Measurements from ENCODE around the gene SLC25A34.

- TF ChIP-seq YY1 (IDR thresholded peaks at IDR 0.05; ENCODE audit: low read depth): no peak
- no peak for TF ChIP-seq POLR2AphosphoS5 (IDR thresholded peaks at IDR 0.05; ENCODE audit: low read depth, low read length)
- no peak for TF ChIP-seq MAX (IDR thresholded peaks at IDR 0.05; ENCODE audit: low read depth)
- 0 out of 2 replicates have a peak, but pooled peaks have one; percentile 7 for TF ChIP-seq CTCF (IDR thresholded peaks at IDR 0.05)
- no peak for TF ChIP-seq FOXJ3 (CRISPR knock-in tag; IDR thresholded peaks at IDR 0.05)
- no peak for TF ChIP-seq SIN3A (IDR thresholded peaks at IDR 0.05; ENCODE audit: borderline replicate concordance, low read depth, low read length)
- no peak for TF ChIP-seq JUND (IDR thresholded peaks at IDR 0.05)
- TF ChIP-seq RXRA (IDR thresholded peaks at IDR 0.05; ENCODE audit: borderline replicate concordance, low read depth): no peak
- TF ChIP-seq PBX3 (IDR thresholded peaks at IDR 0.05): no peak
- TF ChIP-seq EP300 (IDR thresholded peaks at IDR 0.05; ENCODE audit: borderline replicate concordance in 1 of 2, low read depth in 1 of 2, low read length in 1 of 2): peak in 1 of 2 experiments; percentile 66; a peak in 2 of 4 replicates
- TF ChIP-seq FOXM1 (IDR thresholded peaks at IDR 0.05; ENCODE audit: low read depth): no peak
- TF ChIP-seq TAF1 (IDR thresholded peaks at IDR 0.05; ENCODE audit: borderline replicate concordance, low read depth, low read length): no peak
- TF ChIP-seq RAD21 (IDR thresholded peaks at IDR 0.05; ENCODE audit: low read length): 0 out of 2 replicates have a peak, but pooled peaks have one; percentile 36
- peak; percentile 32 for TF ChIP-seq MXI1 (IDR thresholded peaks at IDR 0.05; ENCODE audit: low read depth, low read length)
These were observed 21.7 kb downstream of the SLC25A34 start for GRCh38 chr1:15757575-15758342.

Data from SK-N-SH (cell line).